Astrocyte (in vitro differentiated cells and primary cell): ENCODE data around the gene TLX3. TPM values are rescaled to one million over a fixed set of nuclear protein-coding genes. Genes with fewer than 3 reads are reported as not detected.

ENCODE experiments used
- total RNA-seq: library from RNA; stranded (reverse); gene quantifications from 2 replicates; pipeline ENCODE4 v1.2.1, GENCODE V29; 2021

Gene TLX3
- total RNA-seq, 1 donor from 2014 or later = not detected

Other genes starting within 250 kb of the TLX3 start
- gene NPM1, start 78.6 kb downstream of the TLX3 start, total RNA-seq = 1,191 and 1,219 TPM in 2 replicates
- gene FGF18, start 110.4 kb downstream of the TLX3 start, total RNA-seq = 0.89 and 1.2 TPM in 2 replicates